ENCODE data around the gene TBX2. TPM values are rescaled to one million over a fixed set of nuclear protein-coding genes. Genes with fewer than 3 reads are reported as not detected.

The TBX2 gene
- total and polyA plus RNA-seq, 2 of the 13 experiments (the other 11 are each of a cell fraction or from before 2014, with no cell fraction given) = 2.8 to 15.3 TPM

DNA sequence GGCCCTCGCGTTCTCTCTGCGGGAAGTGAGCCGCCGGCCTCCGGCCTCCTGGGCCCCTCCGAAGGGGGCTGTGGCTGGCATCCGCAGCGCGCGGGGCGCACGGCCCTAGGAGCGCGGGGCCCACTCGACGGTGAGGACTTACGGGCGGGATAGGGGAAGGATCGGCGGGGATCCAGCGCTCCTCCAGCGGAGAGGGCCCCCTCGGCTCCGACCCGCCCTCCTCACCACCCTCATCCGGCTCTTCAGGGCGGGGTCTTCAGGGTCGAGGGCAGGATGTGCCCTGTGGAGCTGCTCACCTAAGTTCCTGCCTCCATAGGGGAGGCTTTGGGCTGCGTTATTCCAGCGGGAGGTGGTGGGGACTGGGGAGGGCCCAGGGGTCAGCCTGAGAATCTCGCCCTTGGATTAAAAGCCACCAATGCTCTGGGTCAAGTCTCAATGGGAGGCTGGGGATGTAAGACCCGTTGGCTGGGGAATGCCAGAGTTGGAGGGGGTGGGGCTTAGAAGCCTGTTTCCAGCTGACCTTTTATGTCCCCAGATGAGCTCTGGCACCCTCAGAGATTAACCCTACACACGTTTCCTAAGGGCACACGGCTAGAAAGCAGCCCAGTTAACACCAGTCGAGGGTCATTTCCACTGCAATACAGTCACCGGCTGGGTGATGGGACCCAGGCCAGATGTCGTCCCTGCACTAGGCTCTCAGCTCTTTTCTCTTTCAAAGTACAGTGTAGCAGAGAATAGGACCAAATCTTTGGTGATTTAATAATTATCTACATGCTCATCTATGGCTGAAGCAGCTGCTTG, 13.4 kb downstream of the TBX2 start (continued):
- 0 out of 2 replicates have a peak, but pooled peaks have one; percentile 58 for TF ChIP-seq ZNF598 (CRISPR knock-in tag; IDR thresholded peaks at IDR 0.05; ENCODE audit: borderline replicate concordance)
- no peak for TF ChIP-seq SOX5 (CRISPR knock-in tag; IDR thresholded peaks at IDR 0.05; ENCODE audit: borderline replicate concordance)
- peak; percentile 16; the same call in 1 of the 2 replicates for TF ChIP-seq ZFP41 (CRISPR knock-in tag; IDR thresholded peaks at IDR 0.05; ENCODE audit: borderline replicate concordance)
- no peak for TF ChIP-seq PHF5A (CRISPR knock-in tag; IDR thresholded peaks at IDR 0.05; ENCODE audit: low read depth, unreplicated experiment)
- TF ChIP-seq CBX5 (CRISPR knock-in tag; IDR thresholded peaks at IDR 0.05; ENCODE audit: borderline replicate concordance) = peak; percentile 35; the same call in 1 of the 2 replicates
- TF ChIP-seq, protein P1, sequence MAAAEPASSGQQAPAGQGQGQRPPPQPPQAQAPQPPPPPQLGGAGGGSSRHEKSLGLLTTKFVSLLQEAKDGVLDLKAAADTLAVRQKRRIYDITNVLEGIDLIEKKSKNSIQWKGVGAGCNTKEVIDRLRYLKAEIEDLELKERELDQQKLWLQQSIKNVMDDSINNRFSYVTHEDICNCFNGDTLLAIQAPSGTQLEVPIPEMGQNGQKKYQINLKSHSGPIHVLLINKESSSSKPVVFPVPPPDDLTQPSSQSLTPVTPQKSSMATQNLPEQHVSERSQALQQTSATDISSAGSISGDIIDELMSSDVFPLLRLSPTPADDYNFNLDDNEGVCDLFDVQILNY (CRISPR knock-in tag; conservative IDR thresholded peaks at IDR 0.05) = no peak
- 0 out of 2 replicates have a peak, but pooled peaks have one; percentile 62 for TF ChIP-seq TRIM24 (CRISPR knock-in tag; IDR thresholded peaks at IDR 0.05)
- TF ChIP-seq CCDC6 (CRISPR knock-in tag; IDR thresholded peaks at IDR 0.05) = peak; percentile 15; the same call in 1 of the 2 replicates
- TF ChIP-seq KLF12 (CRISPR knock-in tag; IDR thresholded peaks at IDR 0.05; ENCODE audit: borderline replicate concordance) = 0 out of 2 replicates have a peak, but pooled peaks have one; percentile 25
- TF ChIP-seq, protein P2, sequence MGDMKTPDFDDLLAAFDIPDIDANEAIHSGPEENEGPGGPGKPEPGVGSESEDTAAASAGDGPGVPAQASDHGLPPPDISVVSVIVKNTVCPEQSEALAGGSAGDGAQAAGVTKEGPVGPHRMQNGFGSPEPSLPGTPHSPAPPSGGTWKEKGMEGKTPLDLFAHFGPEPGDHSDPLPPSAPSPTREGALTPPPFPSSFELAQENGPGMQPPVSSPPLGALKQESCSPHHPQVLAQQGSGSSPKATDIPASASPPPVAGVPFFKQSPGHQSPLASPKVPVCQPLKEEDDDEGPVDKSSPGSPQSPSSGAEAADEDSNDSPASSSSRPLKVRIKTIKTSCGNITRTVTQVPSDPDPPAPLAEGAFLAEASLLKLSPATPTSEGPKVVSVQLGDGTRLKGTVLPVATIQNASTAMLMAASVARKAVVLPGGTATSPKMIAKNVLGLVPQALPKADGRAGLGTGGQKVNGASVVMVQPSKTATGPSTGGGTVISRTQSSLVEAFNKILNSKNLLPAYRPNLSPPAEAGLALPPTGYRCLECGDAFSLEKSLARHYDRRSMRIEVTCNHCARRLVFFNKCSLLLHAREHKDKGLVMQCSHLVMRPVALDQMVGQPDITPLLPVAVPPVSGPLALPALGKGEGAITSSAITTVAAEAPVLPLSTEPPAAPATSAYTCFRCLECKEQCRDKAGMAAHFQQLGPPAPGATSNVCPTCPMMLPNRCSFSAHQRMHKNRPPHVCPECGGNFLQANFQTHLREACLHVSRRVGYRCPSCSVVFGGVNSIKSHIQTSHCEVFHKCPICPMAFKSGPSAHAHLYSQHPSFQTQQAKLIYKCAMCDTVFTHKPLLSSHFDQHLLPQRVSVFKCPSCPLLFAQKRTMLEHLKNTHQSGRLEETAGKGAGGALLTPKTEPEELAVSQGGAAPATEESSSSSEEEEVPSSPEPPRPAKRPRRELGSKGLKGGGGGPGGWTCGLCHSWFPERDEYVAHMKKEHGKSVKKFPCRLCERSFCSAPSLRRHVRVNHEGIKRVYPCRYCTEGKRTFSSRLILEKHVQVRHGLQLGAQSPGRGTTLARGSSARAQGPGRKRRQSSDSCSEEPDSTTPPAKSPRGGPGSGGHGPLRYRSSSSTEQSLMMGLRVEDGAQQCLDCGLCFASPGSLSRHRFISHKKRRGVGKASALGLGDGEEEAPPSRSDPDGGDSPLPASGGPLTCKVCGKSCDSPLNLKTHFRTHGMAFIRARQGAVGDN (CRISPR knock-in tag; IDR thresholded peaks at IDR 0.05) = peak; percentile 79
- TF ChIP-seq ZNF75D (CRISPR knock-in tag; IDR thresholded peaks at IDR 0.05; ENCODE audit: borderline replicate concordance) = peak; percentile 81; the same call in 1 of the 2 replicates
- TF ChIP-seq, protein P3, sequence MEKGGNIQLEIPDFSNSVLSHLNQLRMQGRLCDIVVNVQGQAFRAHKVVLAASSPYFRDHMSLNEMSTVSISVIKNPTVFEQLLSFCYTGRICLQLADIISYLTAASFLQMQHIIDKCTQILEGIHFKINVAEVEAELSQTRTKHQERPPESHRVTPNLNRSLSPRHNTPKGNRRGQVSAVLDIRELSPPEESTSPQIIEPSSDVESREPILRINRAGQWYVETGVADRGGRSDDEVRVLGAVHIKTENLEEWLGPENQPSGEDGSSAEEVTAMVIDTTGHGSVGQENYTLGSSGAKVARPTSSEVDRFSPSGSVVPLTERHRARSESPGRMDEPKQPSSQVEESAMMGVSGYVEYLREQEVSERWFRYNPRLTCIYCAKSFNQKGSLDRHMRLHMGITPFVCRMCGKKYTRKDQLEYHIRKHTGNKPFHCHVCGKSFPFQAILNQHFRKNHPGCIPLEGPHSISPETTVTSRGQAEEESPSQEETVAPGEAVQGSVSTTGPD (CRISPR knock-in tag; IDR thresholded peaks at IDR 0.05) = 0 out of 2 replicates have a peak, but pooled peaks have one; percentile 51
- TF ChIP-seq ZNF224 (CRISPR knock-in tag; IDR thresholded peaks at IDR 0.05) = peak; percentile 11; the same call in 1 of the 2 replicates
- TF ChIP-seq ZNF792 (CRISPR knock-in tag; IDR thresholded peaks at IDR 0.05) = 0 out of 2 replicates have a peak, but pooled peaks have one; percentile 13
- TF ChIP-seq NCOA5 (CRISPR knock-in tag; IDR thresholded peaks at IDR 0.05) = no peak
- TF ChIP-seq, protein P4, sequence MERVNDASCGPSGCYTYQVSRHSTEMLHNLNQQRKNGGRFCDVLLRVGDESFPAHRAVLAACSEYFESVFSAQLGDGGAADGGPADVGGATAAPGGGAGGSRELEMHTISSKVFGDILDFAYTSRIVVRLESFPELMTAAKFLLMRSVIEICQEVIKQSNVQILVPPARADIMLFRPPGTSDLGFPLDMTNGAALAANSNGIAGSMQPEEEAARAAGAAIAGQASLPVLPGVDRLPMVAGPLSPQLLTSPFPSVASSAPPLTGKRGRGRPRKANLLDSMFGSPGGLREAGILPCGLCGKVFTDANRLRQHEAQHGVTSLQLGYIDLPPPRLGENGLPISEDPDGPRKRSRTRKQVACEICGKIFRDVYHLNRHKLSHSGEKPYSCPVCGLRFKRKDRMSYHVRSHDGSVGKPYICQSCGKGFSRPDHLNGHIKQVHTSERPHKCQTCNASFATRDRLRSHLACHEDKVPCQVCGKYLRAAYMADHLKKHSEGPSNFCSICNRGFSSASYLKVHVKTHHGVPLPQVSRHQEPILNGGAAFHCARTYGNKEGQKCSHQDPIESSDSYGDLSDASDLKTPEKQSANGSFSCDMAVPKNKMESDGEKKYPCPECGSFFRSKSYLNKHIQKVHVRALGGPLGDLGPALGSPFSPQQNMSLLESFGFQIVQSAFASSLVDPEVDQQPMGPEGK (CRISPR knock-in tag; IDR thresholded peaks at IDR 0.05) = peak; percentile 66
- peak; percentile 99 for TF ChIP-seq ZNF543 (CRISPR knock-in tag; IDR thresholded peaks at IDR 0.05)
- TF ChIP-seq NFRKB (IDR thresholded peaks at IDR 0.05) = no peak
- peak; percentile 13; the same call in 1 of the 2 replicates for TF ChIP-seq MIXL1 (CRISPR knock-in tag; IDR thresholded peaks at IDR 0.05)
- TF ChIP-seq IKZF4 (CRISPR knock-in tag; IDR thresholded peaks at IDR 0.05; ENCODE audit: borderline replicate concordance, low read depth, not compliant biosample characterization) = no peak
